WTC11 (cell line): ENCODE results near the gene RBL1.

Experiments used
- AFF4 ChIP-seq: sonication (generic); formaldehyde crosslinking; IDR thresholded peaks from 2 replicates; pipeline ENCODE4 v1.8.1; 2023; ENCODE audit warnings: mild to moderate bottlenecking, missing genetic modification reagents, borderline replicate concordance
- ATF3 ChIP-seq: sonication (generic); formaldehyde crosslinking; conservative IDR thresholded peaks from 2 replicates; pipeline ENCODE4 v1.8.1; 2022; ENCODE audit warnings: mild to moderate bottlenecking, missing genetic modification reagents
- CTCF ChIP-seq: fragments of 200-600 bp; IDR thresholded peaks from 2 replicates; pipeline ENCODE4 v1.8.0; 2022; ENCODE audit warnings: antibody characterized with exemption
- E2F1 ChIP-seq: sonication (generic); formaldehyde crosslinking; IDR thresholded peaks from 2 replicates; pipeline ENCODE4 v1.8.0; 2022; ENCODE audit warnings: mild to moderate bottlenecking, missing genetic modification reagents
- ELF4 ChIP-seq: sonication (generic); formaldehyde crosslinking; IDR thresholded peaks from 2 replicates; pipeline ENCODE4 v1.8.1; 2022; ENCODE audit warnings: low read depth, mild to moderate bottlenecking, moderate library complexity, missing genetic modification reagents
- JUN ChIP-seq: sonication (generic); formaldehyde crosslinking; IDR thresholded peaks from 2 replicates; pipeline ENCODE4 v1.8.0; 2023; ENCODE audit warnings: mild to moderate bottlenecking, missing genetic modification reagents
- MLX ChIP-seq: sonication (generic); formaldehyde crosslinking; IDR thresholded peaks from 2 replicates; pipeline ENCODE4 v1.8.1; 2023; ENCODE audit warnings: mild to moderate bottlenecking, missing genetic modification reagents, moderate library complexity
- MYBL2 ChIP-seq: sonication (generic); formaldehyde crosslinking; IDR thresholded peaks from 2 replicates; pipeline ENCODE4 v1.8.1; 2023; ENCODE audit warnings: mild to moderate bottlenecking, moderate library complexity, missing genetic modification reagents
- PRDM15 ChIP-seq: sonication (generic); formaldehyde crosslinking; IDR thresholded peaks from 2 replicates; pipeline ENCODE4 v1.8.0; 2022; ENCODE audit warnings: missing genetic modification reagents
- SMAD4 ChIP-seq: sonication (generic); formaldehyde crosslinking; IDR thresholded peaks from 2 replicates; pipeline ENCODE4 v1.8.0; 2022; ENCODE audit warnings: mild to moderate bottlenecking, missing genetic modification reagents
- ZSCAN18 ChIP-seq: fragments of 250-450 bp; sonication (Bioruptor Pico); IDR thresholded peaks from 2 replicates; pipeline ENCODE4 v2.1.2; 2022; ENCODE audit warnings: mild to moderate bottlenecking, moderate library complexity

- TF ChIP-seq ELF4 (CRISPR knock-in tag): no peak
- no peak for TF ChIP-seq ZSCAN18
- TF ChIP-seq CTCF: no peak
- TF ChIP-seq MYBL2 (CRISPR knock-in tag): no peak
- no peak for TF ChIP-seq ATF3
- TF ChIP-seq JUN (CRISPR knock-in tag): no peak
- no peak for TF ChIP-seq MLX (CRISPR knock-in tag)
- no peak for TF ChIP-seq SMAD4
- no peak for TF ChIP-seq AFF4 (CRISPR knock-in tag)
- no peak for TF ChIP-seq E2F1
- TF ChIP-seq PRDM15: no peak
Observed at GRCh38 chr20:36997121-36997520, 98.7 kb downstream of the RBL1 start.
